NCI-H1048 (cell line): ENCODE measurements around the gene KDELR1.
A peak's percentile ranks its signal among the peaks of the same experiment; 100 is the strongest.

ENCODE experiments used
- DNase-seq: peaks from one replicate; lab custom pipeline; 2025; lab: John Stamatoyannopoulos, UW

KDELR1 gene

GRCh38 chr19:48391100-48392005, at the start of gene KDELR1:
TSS of gene KDELR1 (minus strand) at chr19:48391551. CDS start at chr19:48391358, 193 bp downstream.
- DNase-seq = no peak

GRCh38 chr19:48436586-48436985, 45.2 kb upstream of the KDELR1 start:
- DNase-seq = no peak

DNA sequence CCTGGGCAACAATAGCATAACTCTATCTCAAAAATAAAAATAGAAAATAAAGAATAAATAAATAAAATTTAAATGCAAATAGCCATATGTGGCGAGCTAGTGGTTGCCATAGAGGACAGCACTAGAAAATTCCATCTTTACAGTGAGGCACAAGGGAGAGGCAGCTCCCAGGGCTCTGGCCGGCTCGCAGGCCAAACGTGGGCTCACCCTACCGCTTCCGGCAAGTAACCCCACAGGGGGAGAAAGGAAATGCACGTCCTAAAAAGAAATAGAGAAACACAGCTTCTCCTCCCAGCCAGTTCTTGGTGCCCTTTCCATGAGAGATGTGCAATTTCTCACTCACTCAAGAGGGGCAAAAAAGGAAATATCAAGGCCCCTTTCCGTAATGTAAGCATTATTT, 42.0 kb upstream of the KDELR1 start:
- DNase-seq = no peak

GRCh38 chr19:48428670-48429069, 37.3 kb upstream of the KDELR1 start:
- no peak for DNase-seq

- DNase-seq = no peak
Observed at GRCh38 chr19:48424694-48425219, 33.4 kb upstream of the KDELR1 start.

DNA sequence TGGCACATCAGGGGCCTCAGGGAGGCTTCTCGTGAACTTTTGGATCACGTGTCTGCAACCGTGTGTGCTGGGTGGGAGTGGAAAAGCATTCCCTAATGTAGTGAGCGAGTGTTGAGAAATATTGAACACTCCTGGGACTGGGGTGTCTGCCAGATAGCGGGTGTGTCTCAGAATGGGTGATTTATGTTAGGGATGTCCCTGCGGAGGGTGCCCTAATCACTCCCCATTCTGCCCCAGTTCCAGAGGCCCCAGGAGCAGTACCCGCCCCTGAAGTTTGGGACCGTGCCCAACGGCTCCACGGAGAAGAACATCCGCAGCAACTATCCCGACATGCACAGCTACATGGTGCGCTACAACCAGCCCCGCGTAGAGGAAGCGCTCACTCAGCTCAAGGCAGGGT, 30.2 kb upstream of the KDELR1 start:
- DNase-seq = no peak

- DNase-seq = no peak
Observed at GRCh38 chr19:48419158-48419920, 28.0 kb upstream of the KDELR1 start.

GRCh38 chr19:48418317-48419064, 27.1 kb upstream of the KDELR1 start:
- no peak for DNase-seq

DNA sequence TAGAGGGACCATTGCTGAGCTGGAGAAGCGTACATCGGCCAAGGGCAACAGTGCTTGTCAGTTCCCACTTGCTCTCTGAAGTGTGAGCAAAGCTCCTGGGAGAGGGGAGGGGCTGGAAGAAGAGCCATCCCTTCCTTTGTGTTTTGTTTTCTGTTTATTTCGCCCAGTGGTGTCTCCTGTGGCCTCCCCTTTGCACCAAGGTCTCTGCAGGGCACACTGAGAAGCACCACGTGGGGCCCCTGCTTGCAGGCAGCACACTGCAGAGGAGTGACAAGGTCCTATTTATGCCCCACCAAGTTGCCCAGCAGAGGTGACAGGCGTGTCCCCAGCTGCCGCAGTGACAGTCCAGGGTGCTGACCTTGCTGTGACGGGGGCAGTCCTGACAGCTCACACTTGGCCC, 26.1 kb upstream of the KDELR1 start:
- no peak for DNase-seq

DNA sequence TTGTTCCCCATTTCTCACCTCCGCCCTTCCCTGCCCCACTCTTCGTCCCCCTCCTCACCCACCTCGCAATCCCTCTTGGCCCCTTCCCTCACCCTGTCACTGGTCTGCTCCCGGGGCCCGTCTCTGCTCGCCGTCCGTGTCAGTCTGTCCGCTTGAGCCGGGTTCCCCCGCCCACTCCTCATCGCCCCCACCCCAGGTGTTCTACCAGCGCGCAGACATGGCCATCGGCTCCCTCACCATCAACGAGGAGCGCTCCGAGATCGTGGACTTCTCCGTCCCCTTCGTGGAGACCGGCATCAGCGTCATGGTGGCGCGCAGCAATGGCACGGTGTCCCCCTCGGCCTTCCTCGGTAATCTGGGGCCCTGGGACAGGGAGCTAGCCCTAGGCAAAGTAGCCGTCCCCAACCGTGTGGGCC, 24.5 kb upstream of the KDELR1 start:
- DNase-seq = no peak

GRCh38 chr19:48415395-48415794, 24.0 kb upstream of the KDELR1 start:
- no peak for DNase-seq

DNA sequence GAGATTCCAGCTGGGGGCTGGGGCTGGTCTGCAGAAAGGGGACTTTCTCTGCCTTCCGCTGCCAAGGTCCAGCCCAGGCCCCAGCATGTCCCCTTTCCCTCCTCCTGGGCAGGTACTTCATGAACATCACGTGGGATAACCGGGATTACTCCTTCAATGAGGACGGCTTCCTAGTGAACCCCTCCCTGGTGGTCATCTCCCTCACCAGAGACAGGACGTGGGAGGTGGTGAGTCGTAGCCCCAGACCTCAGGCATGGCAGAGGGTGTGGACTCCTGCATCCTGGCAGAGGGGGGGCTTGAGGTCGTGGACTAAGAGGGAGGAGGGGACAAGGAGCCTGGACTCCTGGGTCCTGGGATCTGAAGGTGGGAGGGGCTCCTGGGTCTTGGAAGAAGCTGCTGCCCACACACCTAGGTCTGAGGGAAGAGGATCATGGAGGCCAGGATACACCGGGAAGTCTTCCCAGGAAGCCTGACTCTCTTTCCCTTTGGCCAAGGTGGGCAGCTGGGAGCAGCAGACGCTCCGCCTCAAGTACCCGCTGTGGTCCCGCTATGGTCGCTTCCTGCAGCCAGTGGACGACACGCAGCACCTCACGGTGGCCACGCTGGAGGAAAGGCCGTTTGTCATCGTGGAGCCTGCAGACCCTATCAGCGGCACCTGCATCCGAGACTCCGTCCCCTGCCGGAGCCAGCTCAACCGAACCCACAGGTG, 22.7 kb upstream of the KDELR1 start:
- no peak for DNase-seq

GRCh38 chr19:48405850-48406249, 14.5 kb upstream of the KDELR1 start:
- DNase-seq = no peak

- no peak for DNase-seq
Observed at GRCh38 chr19:48405010-48405659, 13.8 kb upstream of the KDELR1 start.

GRCh38 chr19:48403606-48404005, 12.3 kb upstream of the KDELR1 start:
- no peak for DNase-seq

GRCh38 chr19:48401287-48401686, 9.9 kb upstream of the KDELR1 start:
- DNase-seq = no peak

DNA sequence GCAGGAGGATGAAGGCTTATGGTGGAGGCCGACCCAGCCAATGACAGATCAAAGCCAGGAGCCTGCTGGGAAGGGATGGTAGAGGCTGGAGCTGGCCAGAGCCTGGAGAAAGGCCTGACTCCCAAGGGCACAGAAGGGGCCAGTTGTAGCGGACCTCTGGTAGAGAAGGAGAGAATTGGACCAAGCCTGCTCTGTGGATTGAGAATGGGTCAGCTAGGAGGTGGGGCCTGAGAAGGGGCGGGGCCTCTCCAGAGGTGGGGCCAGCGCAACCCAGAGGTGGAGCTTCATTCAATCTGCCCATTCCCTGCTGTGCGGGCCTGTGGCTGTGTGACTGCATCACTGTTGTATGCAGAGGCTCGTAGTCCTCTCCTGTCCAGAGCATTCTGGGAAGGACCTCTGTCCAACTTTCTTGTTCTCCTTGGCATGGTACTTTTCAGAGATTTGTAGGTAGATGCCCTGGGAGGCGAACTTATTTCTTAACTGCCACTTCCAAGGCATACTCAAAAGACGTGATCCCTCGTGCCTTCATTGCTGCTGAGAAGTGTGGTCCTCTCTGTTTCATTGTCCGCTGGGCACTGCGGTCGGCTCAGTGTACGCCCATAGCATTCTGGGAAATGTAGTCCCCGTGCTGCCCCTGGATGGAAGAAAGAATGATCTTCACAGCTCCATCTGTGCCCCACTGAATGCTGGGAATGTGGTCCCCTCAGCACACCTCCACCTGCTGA, 8.8 kb upstream of the KDELR1 start:
- DNase-seq = no peak

DNA sequence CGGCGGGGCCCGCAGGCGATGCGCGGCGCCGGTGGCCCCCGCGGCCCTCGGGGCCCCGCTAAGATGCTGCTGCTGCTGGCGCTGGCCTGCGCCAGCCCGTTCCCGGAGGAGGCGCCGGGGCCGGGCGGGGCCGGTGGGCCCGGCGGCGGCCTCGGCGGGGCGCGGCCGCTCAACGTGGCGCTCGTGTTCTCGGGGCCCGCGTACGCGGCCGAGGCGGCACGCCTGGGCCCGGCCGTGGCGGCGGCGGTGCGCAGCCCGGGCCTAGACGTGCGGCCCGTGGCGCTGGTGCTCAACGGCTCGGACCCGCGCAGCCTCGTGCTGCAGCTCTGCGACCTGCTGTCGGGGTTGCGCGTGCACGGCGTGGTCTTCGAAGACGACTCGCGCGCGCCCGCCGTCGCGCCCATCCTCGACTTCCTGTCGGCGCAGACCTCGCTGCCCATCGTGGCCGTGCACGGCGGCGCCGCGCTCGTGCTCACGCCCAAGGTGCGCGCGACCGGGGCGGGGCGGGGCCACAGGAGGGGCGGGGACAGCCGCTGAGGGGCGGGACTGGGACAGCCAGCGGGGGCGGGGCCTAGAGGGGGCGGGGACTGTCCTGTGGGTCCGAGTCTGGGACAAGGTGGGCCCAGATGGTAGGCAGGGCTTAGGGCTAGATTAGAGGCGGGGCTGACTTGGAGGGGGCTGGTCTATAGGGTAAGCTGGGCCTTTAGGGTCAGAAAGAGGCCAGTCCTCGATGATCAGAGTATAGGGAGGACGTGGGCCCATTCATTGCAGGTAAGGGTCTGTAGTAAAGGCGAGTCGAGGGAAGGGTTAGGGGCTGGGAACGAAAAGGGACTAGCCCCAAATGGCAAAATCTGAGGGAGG, 7.3 kb upstream of the KDELR1 start:
- DNase-seq = peak; percentile 75

DNA sequence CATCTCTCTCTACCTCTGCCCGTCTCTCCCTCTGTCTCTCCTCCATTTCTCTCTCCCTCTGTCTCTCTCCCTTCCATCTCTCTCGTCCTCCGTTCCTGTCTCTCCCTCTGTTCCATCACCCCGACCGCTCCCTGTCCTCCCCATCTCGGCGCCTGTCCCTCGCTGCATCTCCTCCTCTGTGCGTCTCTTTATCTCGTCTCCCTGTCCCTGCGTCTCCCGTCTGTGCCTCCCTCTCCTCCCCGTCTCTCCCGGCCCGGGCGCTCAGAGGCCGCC, 6.7 kb upstream of the KDELR1 start:
- DNase-seq = no peak
